GM10248 (cell line): ENCODE results near the gene CARD14.

Experiments used
- CTCF ChIA-PET: fragments of 300-600 bp; sonication (Branson Sonifier 250); formaldehyde crosslinking; extraction: SDS; loops from one replicate; lab custom pipeline; 2021; ENCODE audit warnings: antibody characterized with exemption; lab: Yijun Ruan, JAX
- POLR2A ChIA-PET: fragments of 350-650 bp; sonication (Branson Sonifier 250); formaldehyde crosslinking; extraction: SDS; loops from one replicate; lab custom pipeline; 2020; ENCODE audit warnings: antibody characterized with exemption; lab: Yijun Ruan, JAX
- DNase-seq: peaks from one replicate; pipeline ENCODE4 v3.0.0; 2012; ENCODE audit errors: extremely low spot score
- CTCF ChIP-seq: IDR thresholded peaks from 2 replicates; pipeline ENCODE4 v1.5.1; 2012; ENCODE audit warnings: mild to moderate bottlenecking, low read depth; ENCODE audit errors: extremely low read depth, missing control alignments, control extremely low read depth

Gene CARD14

GRCh38 chr17:80245566-80246265 is 75.9 kb downstream of the CARD14 start:
- DNase-seq, result no peak
- CTCF ChIA-PET, result no interaction called here
- POLR2A ChIA-PET, result no interaction called here
- no peak for TF ChIP-seq CTCF

- ChIA-PET CTCF (no interaction called here), POLR2A (no interaction called here)
- no peak for TF ChIP-seq CTCF
- no peak for DNase-seq
These were observed 76.4 kb downstream of the CARD14 start for GRCh38 chr17:80246266-80246681.

GRCh38 chr17:80246726-80247125 is 76.9 kb downstream of the CARD14 start:
- TF ChIP-seq CTCF, result no peak
- DNase-seq, result no peak
- ChIA-PET CTCF (no interaction called here), POLR2A (no interaction called here)

DNA sequence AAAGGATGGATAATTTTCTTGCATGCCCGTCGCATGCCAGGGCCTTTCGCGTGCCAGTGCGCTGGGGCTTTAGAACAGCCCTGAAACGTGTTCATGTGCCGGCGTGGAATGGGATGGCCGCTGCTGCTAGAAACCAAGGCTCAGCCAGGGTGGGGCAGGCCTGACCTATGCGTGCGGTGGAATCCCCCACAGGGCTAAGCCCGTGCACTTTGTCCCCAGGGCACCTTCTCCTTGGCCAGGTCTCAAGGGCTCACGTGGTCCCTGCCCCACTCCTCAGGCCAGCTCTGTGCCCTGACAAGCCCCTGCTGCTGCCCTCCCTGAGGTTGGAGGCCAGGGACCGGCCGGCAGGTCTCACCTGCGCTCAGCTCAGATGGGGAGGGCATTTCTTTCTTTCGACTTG is 77.7 kb downstream of the CARD14 start:
- DNase-seq, result no peak
- CTCF ChIA-PET, result no interaction called here
- POLR2A ChIA-PET, result no interaction called here
- TF ChIP-seq CTCF, result no peak

DNA sequence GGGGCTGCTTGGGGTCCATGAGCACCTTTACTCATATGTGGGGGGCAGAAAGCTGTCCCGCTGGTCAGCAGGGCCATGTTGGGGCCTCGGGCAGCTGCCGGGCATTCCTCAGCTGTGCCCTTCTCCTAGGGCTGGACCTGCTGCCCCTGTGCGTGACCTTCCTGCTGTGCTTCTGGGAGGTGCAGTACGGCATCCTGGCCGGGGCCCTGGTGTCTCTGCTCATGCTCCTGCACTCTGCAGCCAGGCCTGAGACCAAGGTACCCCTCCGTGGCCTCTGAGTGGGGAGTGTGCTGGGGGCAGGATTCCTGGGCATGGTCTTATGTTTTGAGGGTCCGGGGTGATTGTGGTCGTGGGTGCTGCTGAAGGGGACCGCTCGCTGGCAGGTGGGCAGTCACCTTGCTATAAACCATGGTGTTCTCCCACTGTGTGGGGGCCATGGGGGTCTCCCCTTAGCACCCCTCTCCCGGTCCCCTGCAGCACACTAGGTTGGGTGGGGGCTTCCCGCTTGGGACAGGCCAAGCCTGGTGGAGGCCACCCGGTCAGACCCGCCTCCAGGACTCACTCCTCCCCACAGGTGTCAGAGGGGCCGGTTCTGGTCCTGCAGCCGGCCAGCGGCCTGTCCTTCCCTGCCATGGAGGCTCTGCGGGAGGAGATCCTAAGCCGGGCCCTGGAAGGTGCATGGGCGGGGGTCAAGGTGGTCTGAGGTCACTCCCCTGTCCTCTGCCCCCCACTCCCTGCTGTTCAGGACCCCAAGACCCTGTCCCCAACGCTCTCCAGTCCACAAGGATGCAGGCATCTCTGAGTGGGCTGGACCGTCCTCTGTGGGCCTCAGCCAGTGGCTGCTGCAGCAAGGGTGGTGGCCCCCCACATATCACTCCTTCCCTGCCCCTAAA is 78.4 kb downstream of the CARD14 start:
- CTCF ChIA-PET, result interaction anchor here (1.0 to 1.2 kb wide), 2 partner anchors 11 to 92 kb away, joined by 3 read pairs; no protein-coding TSS in a partner anchor
- no peak for DNase-seq
- no peak for TF ChIP-seq CTCF
- POLR2A ChIA-PET, result no interaction called here

- TF ChIP-seq CTCF, result no peak
- ChIA-PET POLR2A (no interaction called here), CTCF (interaction anchor here (1.0 to 1.2 kb wide), 2 partner anchors 12 to 93 kb away, joined by 3 read pairs; no protein-coding TSS in a partner anchor)
- DNase-seq, result no peak
These were observed 79.3 kb downstream of the CARD14 start for GRCh38 chr17:80248894-80249710.
